Panc1 (cell line): ENCODE data around the gene KCNQ4. TPM values are rescaled to one million over a fixed set of nuclear protein-coding genes. Genes with fewer than 3 reads are reported as not detected.

Source experiments
- ATAC-seq: fragments of 200-7000 bp; cut with Tn5 transposase; 2 replicates; pipeline ENCODE4 v1.9.1; 2020; ENCODE audit warnings: mild to moderate bottlenecking, moderate library complexity
- BruUV-seq: library from RNA; stranded (reverse); fragments of 400-500 nt; replicated peaks from 2 replicates; lab custom pipeline; 2021; lab: Mats Ljungman, UMichigan
- CTCF ChIA-PET: fragments of 300-600 bp; sonication (Branson Sonifier 250); formaldehyde crosslinking; loops from one replicate; lab custom pipeline; 2022; ENCODE audit warnings: antibody characterized with exemption; lab: Charles Lee
- POLR2A ChIA-PET: fragments of 300-600 bp; sonication (Branson Sonifier 250); formaldehyde crosslinking; loops from one replicate; lab custom pipeline; 2022; ENCODE audit warnings: antibody characterized with exemption; lab: Charles Lee
- DNase-seq: peaks from one replicate; pipeline ENCODE4 v3.0.0-alpha.2; 2010; ENCODE audit warnings: low read depth, low spot score
- H3K27ac ChIP-seq: 2 replicates; pipeline ENCODE4 v1.5.1; 2011; ENCODE audit warnings: mild to moderate bottlenecking, low read length, inconsistent platforms
- H3K27me3 ChIP-seq: fragments of 200-500 bp; sonication (Bioruptor generic); 2 replicates; pipeline ENCODE4 v1.6.0; 2014; ENCODE audit warnings: low read length, inconsistent platforms; ENCODE audit not compliant: control insufficient read depth, insufficient read depth
- H3K36me3 ChIP-seq: fragments of 200-500 bp; sonication (Bioruptor generic); 2 replicates; pipeline ENCODE4 v1.5.1; 2014; ENCODE audit warnings: inconsistent platforms, mild to moderate bottlenecking, low read length, moderate library complexity; ENCODE audit not compliant: control insufficient read depth, insufficient read depth
- H3K4me1 ChIP-seq: 2 replicates; pipeline ENCODE4 v1.5.1; 2011; ENCODE audit warnings: inconsistent platforms, mild to moderate bottlenecking, low read length, moderate library complexity; ENCODE audit not compliant: control insufficient read depth, insufficient read depth
- H3K4me3 ChIP-seq, 2 experiments: 2 replicates each; pipeline ENCODE4 v1.5.1; 2011 to 2012; ENCODE audit warnings: low read depth in 2 of 2, low read length in 2 of 2, mild to moderate bottlenecking in 2 of 2, inconsistent platforms in 1 of 2, moderate library complexity in 1 of 2
- H3K9me3 ChIP-seq: fragments of 200-500 bp; sonication (Bioruptor generic); 2 replicates; pipeline ENCODE4 v1.5.1; 2014; ENCODE audit warnings: low read depth, mild to moderate bottlenecking, inconsistent platforms, low read length, moderate library complexity; ENCODE audit not compliant: control insufficient read depth, insufficient read depth
- CTCF ChIP-seq: fragments of 450-650 bp; IDR thresholded peaks from 2 replicates; pipeline ENCODE4 v1.5.1; 2017; ENCODE audit warnings: mild to moderate bottlenecking
- POLR2AphosphoS5 ChIP-seq: IDR thresholded peaks from 2 replicates; pipeline ENCODE4 v1.6.1; 2012; ENCODE audit warnings: mild to moderate bottlenecking, low read depth, low read length, moderate library complexity
- REST ChIP-seq, 2 experiments: IDR thresholded peaks; 2 replicates each; pipeline ENCODE4 v1.6.1; 2011 to 2012; ENCODE audit warnings: low read depth in 2 of 2, control low read depth in 1 of 2, low read length in 1 of 2, mild to moderate bottlenecking in 1 of 2, moderate library complexity in 1 of 2; ENCODE audit not compliant: insufficient read depth in 1 of 2
- SIN3A ChIP-seq: IDR thresholded peaks from 2 replicates; pipeline ENCODE4 v1.6.1; 2012; ENCODE audit warnings: low read depth, mild to moderate bottlenecking, low read length, moderate library complexity, borderline replicate concordance; ENCODE audit not compliant: insufficient read depth
- TCF7L2 ChIP-seq: IDR thresholded peaks from 2 replicates; pipeline ENCODE4 v1.6.1; 2011; ENCODE audit warnings: mild to moderate bottlenecking, low read depth, low read length, inconsistent platforms
- in situ Hi-C: cut with HindIII; loops from 2 replicates; pipeline ENCODE4 v1.10.0; 2016; ENCODE audit warnings: low sequenced_read_pairs, low pct_unique_long_range_greater_than_20kb
- intact Hi-C: fragments of 100-400 bp; cut with micrococcal nuclease; formaldehyde crosslinking; loops from one replicate; pipeline ENCODE4 v1.10.0; 2022; ENCODE audit not compliant: unreplicated experiment
- total RNA-seq: library from RNA; stranded (reverse); gene quantifications from one replicate; pipeline ENCODE4 v1.2.1, GENCODE V29; 2021; ENCODE audit not compliant: unreplicated experiment

KCNQ4 gene
- total RNA-seq, 1 experiment from 2014 or later = 2.6 TPM

GRCh38 chr1:40884055-40884795 is 100.6 kb downstream of the KCNQ4 start:
- Histone ChIP-seq H3K27ac (0 out of 2 replicates have a peak overlapping the region, but pooled peaks have one; percentile 19), H3K4me3 (no peak overlapping the region), H3K9me3 (no peaks in the 10 kb centered on the region), H3K27me3 (no peaks in the 10 kb centered on the region), H3K4me1 (peaks cover 25% of the 10 kb centered on the region), H3K36me3 (no peaks in the 10 kb centered on the region)
- in situ Hi-C loops (no loop called here), intact Hi-C loops (no loop called here)
- CTCF ChIA-PET = no interaction called here
- BruUV-seq = no TSS peak
- no peak for ATAC-seq
- TF ChIP-seq SIN3A (no peak), TCF7L2 (no peak), POLR2AphosphoS5 (no peak)
- POLR2A ChIA-PET = no interaction called here
- DNase-seq = no peak

- no peaks in the 10 kb centered on the region for H3K36me3 ChIP-seq
- no peaks in the 10 kb centered on the region for H3K27me3 ChIP-seq
- no peak overlapping the region for H3K4me3 ChIP-seq
- peaks cover 12% of the 10 kb centered on the region; the same call in 1 of the 2 replicates for H3K4me1 ChIP-seq
- intact Hi-C loops (no loop called here), in situ Hi-C loops (no loop called here)
- no TSS peak for BruUV-seq
- H3K27ac ChIP-seq = peak overlapping the region; percentile 70
- no peaks in the 10 kb centered on the region for H3K9me3 ChIP-seq
- no peak for DNase-seq
- no peak for ATAC-seq
- POLR2A ChIA-PET = no interaction called here
- CTCF ChIA-PET = no interaction called here
- TF ChIP-seq POLR2AphosphoS5 (no peak), CTCF (no peak), TCF7L2 (no peak), SIN3A (no peak), REST (IDR thresholded peaks at IDR 0.05; ENCODE audit: insufficient read depth in 1 of 2, low read depth in 2 of 2, low read length in 1 of 2) (no peak)
Observed at GRCh38 chr1:40886318-40887011, 102.9 kb downstream of the KCNQ4 start.
